ENCODE data around the gene NOXA1. TPM values are rescaled to one million over a fixed set of nuclear protein-coding genes. Genes with fewer than 3 reads are reported as not detected.

NOXA1 gene
- total and polyA plus RNA-seq, 7 donors, result 0.43 to 5.1 (median 1.0) TPM

- intact Hi-C loops (cut with DNase I), result no loop called here
- no peak for TF ChIP-seq CTCF (IDR thresholded peaks at IDR 0.05)
- WGBS, 3 donors, result 70 to 71% (median 71%) methylated on average over 27 to 30 of the region's 30 CpGs
- DNase-seq (peak; percentile 26 to 61), ATAC-seq (no peak)
- Histone ChIP-seq H3K36me3 (ENCODE audit: insufficient read depth in 1 of 2, low read depth in 1 of 2) (peaks cover 0 to 36% of the 10 kb centered on the region in 2 donors), H3K27me3 (ENCODE audit: insufficient read depth in 3 of 3, low read length in 2 of 3) (no peaks in the 10 kb centered on the region), H3K27ac (no peak overlapping the region), H3K4me3 (peak overlapping the region; percentile 55), H3K4me1 (peaks cover 8% of the 10 kb centered on the region), H3K9me3 (no peaks in the 10 kb centered on the region)
Observed at GRCh38 chr9:137454597-137455358, 31.6 kb downstream of the NOXA1 start.

GRCh38 chr9:137455359-137455991 is 32.3 kb downstream of the NOXA1 start:
- Histone ChIP-seq H3K4me3 (no peak overlapping the region), H3K9me3 (no peaks in the 10 kb centered on the region), H3K27ac (no peak overlapping the region), H3K4me1 (peaks cover 8% of the 10 kb centered on the region), H3K36me3 (ENCODE audit: insufficient read depth in 1 of 2, low read depth in 1 of 2) (peaks cover 0 to 36% of the 10 kb centered on the region in 2 donors), H3K27me3 (ENCODE audit: insufficient read depth in 3 of 3, low read length in 2 of 3) (no peaks in the 10 kb centered on the region)
- intact Hi-C loops (cut with DNase I), result no loop called here
- peak; percentile 9 to 51 for DNase-seq
- ATAC-seq, result no peak
- TF ChIP-seq CTCF (IDR thresholded peaks at IDR 0.05), result no peak
- 90 to 93% (median 91%) methylated on average over 15 to 18 of the region's 18 CpGs for WGBS, 3 donors

- ATAC-seq, result no peak
- Histone ChIP-seq H3K4me1 (peaks cover 8% of the 10 kb centered on the region), H3K4me3 (no peak overlapping the region), H3K27me3 (ENCODE audit: insufficient read depth in 3 of 3, low read length in 2 of 3) (no peaks in the 10 kb centered on the region), H3K9me3 (no peaks in the 10 kb centered on the region), H3K27ac (no peak overlapping the region), H3K36me3 (ENCODE audit: insufficient read depth in 1 of 2, low read depth in 1 of 2) (peaks cover 0 to 44% of the 10 kb centered on the region in 2 donors)
- peak; percentile 11 to 24 for DNase-seq
- intact Hi-C loops (cut with DNase I), result no loop called here
- no peak for TF ChIP-seq CTCF (IDR thresholded peaks at IDR 0.05)
- WGBS, 3 donors, result 83 to 86% (median 84%) methylated on average over 12 of the region's 12 CpGs
Observed at GRCh38 chr9:137456061-137456863, 33.1 kb downstream of the NOXA1 start.

GRCh38 chr9:137456864-137457405 is 33.7 kb downstream of the NOXA1 start:
- H3K9me3 ChIP-seq, result no peaks in the 10 kb centered on the region
- no peak for TF ChIP-seq CTCF (IDR thresholded peaks at IDR 0.05)
- ATAC-seq, result no peak
- DNase-seq, result peak; percentile 13 to 45
- no peaks in the 10 kb centered on the region for H3K27me3 ChIP-seq (ENCODE audit: insufficient read depth in 3 of 3, low read length in 2 of 3)
- H3K36me3 ChIP-seq (ENCODE audit: insufficient read depth in 1 of 2, low read depth in 1 of 2), result peaks cover 0 to 46% of the 10 kb centered on the region in 2 donors
- H3K4me1 ChIP-seq, result peaks cover 8% of the 10 kb centered on the region
- intact Hi-C loops (cut with DNase I), result no loop called here
- no peak overlapping the region for H3K27ac ChIP-seq
- no peak overlapping the region for H3K4me3 ChIP-seq
- WGBS, 3 donors, result 84 to 92% (median 85%) methylated on average over 10 of the region's 10 CpGs
